DND-41 (cell line): ENCODE data around the gene KRT25.

Experiments
- ATAC-seq: fragments of 200-7000 bp; cut with Tn5 transposase; 3 replicates; pipeline ENCODE4 v1.9.1; 2021; ENCODE audit warnings: low read depth; ENCODE audit not compliant: insufficient read depth
- DNase-seq: peaks from one replicate; pipeline ENCODE4 v3.0.0-alpha.2; 2020
- H2AFZ ChIP-seq: 2 replicates; pipeline ENCODE4 v1.6.0; 2012; ENCODE audit warnings: low read depth, low read length
- H3K27ac ChIP-seq: 2 replicates; pipeline ENCODE4 v1.5.1; 2012; ENCODE audit warnings: low read length, inconsistent platforms
- H3K27me3 ChIP-seq: fragments of 200-600 bp; sonication (generic); 2 replicates; pipeline ENCODE4 v1.6.0; 2012; ENCODE audit warnings: low read length, mild to moderate bottlenecking, inconsistent platforms; ENCODE audit not compliant: insufficient read depth, poor library complexity
- H3K36me3 ChIP-seq: 2 replicates; pipeline ENCODE4 v1.5.1; 2012; ENCODE audit warnings: low read length, inconsistent platforms; ENCODE audit not compliant: insufficient read depth
- H3K4me1 ChIP-seq: 2 replicates; pipeline ENCODE4 v1.5.1; 2012; ENCODE audit warnings: mild to moderate bottlenecking, low read length; ENCODE audit not compliant: insufficient read depth
- H3K4me2 ChIP-seq: 2 replicates; pipeline ENCODE4 v1.6.0; 2012; ENCODE audit warnings: mild to moderate bottlenecking, moderate library complexity, low read length, inconsistent platforms; ENCODE audit not compliant: insufficient read depth
- H3K4me3 ChIP-seq, 2 experiments: fragments of 200-600 bp in 1 of 2; shearing (Covaris generic) in 1 of 2; 2 replicates each; pipeline ENCODE4 v1.5.1; 2012 to 2016; ENCODE audit warnings: inconsistent platforms in 2 of 2, low read length in 2 of 2, mild to moderate bottlenecking in 2 of 2, low read depth in 1 of 2, moderate library complexity in 1 of 2
- H3K79me2 ChIP-seq: 2 replicates; pipeline ENCODE4 v1.6.0; 2012; ENCODE audit warnings: low read length, inconsistent platforms; ENCODE audit not compliant: insufficient read depth
- H3K9ac ChIP-seq: 2 replicates; pipeline ENCODE4 v1.6.0; 2012; ENCODE audit warnings: low read depth, mild to moderate bottlenecking, inconsistent platforms, low read length, moderate library complexity
- H3K9me3 ChIP-seq: 2 replicates; pipeline ENCODE4 v1.5.1; 2012; ENCODE audit warnings: low read length, moderate library complexity, mild to moderate bottlenecking, inconsistent platforms; ENCODE audit not compliant: insufficient read depth, severe bottlenecking
- H4K20me1 ChIP-seq: 2 replicates; pipeline ENCODE4 v1.6.0; 2012; ENCODE audit warnings: low read length; ENCODE audit not compliant: insufficient read depth
- CTCF ChIP-seq: IDR thresholded peaks from 2 replicates; pipeline ENCODE4 v1.5.1; 2012; ENCODE audit warnings: borderline replicate concordance, low read length, moderate library complexity, mild to moderate bottlenecking; ENCODE audit not compliant: poor library complexity, severe bottlenecking; ENCODE audit errors: extremely low read depth
- EZH2 ChIP-seq: IDR thresholded peaks from 3 replicates; pipeline ENCODE4 v1.6.1; 2012; ENCODE audit warnings: borderline replicate concordance, low read depth, mild to moderate bottlenecking, moderate library complexity, low read length, inconsistent platforms; ENCODE audit not compliant: severe bottlenecking

KRT25 gene

GRCh38 chr17:40707745-40708144, 47.4 kb downstream of the KRT25 start:
- Histone ChIP-seq H3K9ac (no peak overlapping the region), H3K9me3 (no peaks in the 10 kb centered on the region), H3K4me3 (no peak overlapping the region), H3K4me2 (no peak overlapping the region), H2AFZ (no peak overlapping the region), H3K27ac (no peak overlapping the region), H3K4me1 (no peaks in the 10 kb centered on the region), H4K20me1 (no peaks in the 10 kb centered on the region), H3K27me3 (peaks cover 13% of the 10 kb centered on the region), H3K79me2 (no peaks in the 10 kb centered on the region), H3K36me3 (no peaks in the 10 kb centered on the region)
- no peak for TF ChIP-seq EZH2
- TF ChIP-seq CTCF = no peak
- DNase-seq = no peak
- no peak for ATAC-seq

GRCh38 chr17:40705584-40705983, 49.5 kb downstream of the KRT25 start:
- DNase-seq (no peak), ATAC-seq (no peak)
- Histone ChIP-seq H3K4me1 (no peaks in the 10 kb centered on the region), H3K79me2 (no peaks in the 10 kb centered on the region), H3K9me3 (no peaks in the 10 kb centered on the region), H4K20me1 (no peaks in the 10 kb centered on the region), H3K36me3 (no peaks in the 10 kb centered on the region), H3K4me2 (no peak overlapping the region), H3K27ac (no peak overlapping the region), H3K27me3 (peaks cover 15% of the 10 kb centered on the region), H2AFZ (no peak overlapping the region), H3K9ac (no peak overlapping the region), H3K4me3 (no peak overlapping the region)
- TF ChIP-seq EZH2 (no peak), CTCF (no peak)

GRCh38 chr17:40703652-40704051, 51.5 kb downstream of the KRT25 start, which contains the start of gene KRT24:
Gene KRT24 (minus strand): TSS chr17:40703752. CDS start chr17:40703693, 59 bp downstream.
- Histone ChIP-seq H3K9me3 (no peaks in the 10 kb centered on the region), H3K79me2 (no peaks in the 10 kb centered on the region), H3K36me3 (no peaks in the 10 kb centered on the region), H3K27ac (no peak within 1 kb of the TSS), H3K4me1 (no peaks in the 10 kb centered on the region), H3K4me2 (no peak within 1 kb of the TSS), H2AFZ (no peak within 1 kb of the TSS), H3K4me3 (no peak within 1 kb of the TSS), H3K9ac (no peak within 1 kb of the TSS), H4K20me1 (no peaks in the 10 kb centered on the region), H3K27me3 (peaks cover 15% of the 10 kb centered on the region)
- no peak for TF ChIP-seq EZH2
- no peak for TF ChIP-seq CTCF
- ATAC-seq = no peak
- no peak for DNase-seq

GRCh38 chr17:40702271-40702670, 52.9 kb downstream of the KRT25 start:
- Histone ChIP-seq H3K4me3 (no peak overlapping the region), H4K20me1 (no peaks in the 10 kb centered on the region), H2AFZ (no peak overlapping the region), H3K4me2 (no peak overlapping the region), H3K9me3 (no peaks in the 10 kb centered on the region), H3K4me1 (no peaks in the 10 kb centered on the region), H3K9ac (no peak overlapping the region), H3K79me2 (no peaks in the 10 kb centered on the region), H3K27ac (no peak overlapping the region), H3K27me3 (peaks cover 20% of the 10 kb centered on the region), H3K36me3 (no peaks in the 10 kb centered on the region)
- no peak for TF ChIP-seq EZH2
- no peak for TF ChIP-seq CTCF
- DNase-seq = no peak
- ATAC-seq = no peak
